HepG2 (cell line): ENCODE data around the gene VAMP2. TPM values are rescaled to one million over a fixed set of nuclear protein-coding genes. Genes with fewer than 3 reads are reported as not detected.
A peak's percentile ranks its signal among the peaks of the same experiment; 100 is the strongest.

Experiments
- DMAP1 ChIP-seq: IDR thresholded peaks from 2 replicates; pipeline ENCODE4 v1.6.1; 2016
- IKZF1 ChIP-seq: fragments of 450-650 bp; IDR thresholded peaks from 2 replicates; pipeline ENCODE4 v1.7.1; 2016
- KDM5B ChIP-seq: sonication (generic); formaldehyde crosslinking; IDR thresholded peaks from 2 replicates; pipeline ENCODE4 v1.4.0; 2020; ENCODE audit warnings: missing genetic modification reagents, mild to moderate bottlenecking, borderline replicate concordance
- NFIC ChIP-seq: IDR thresholded peaks from 2 replicates; pipeline ENCODE4 v1.6.1; 2012; ENCODE audit warnings: mild to moderate bottlenecking, low read length, inconsistent platforms
- NR1H2 ChIP-seq: sonication (generic); formaldehyde crosslinking; IDR thresholded peaks from 2 replicates; pipeline ENCODE4 v1.8.1; 2022; ENCODE audit warnings: low read depth, missing genetic modification reagents, borderline replicate concordance
- PRPF4 ChIP-seq: fragments of 200-400 bp; formaldehyde crosslinking; IDR thresholded peaks from 2 replicates; pipeline ENCODE4 v1.6.1; 2016; ENCODE audit warnings: low read length, low read depth; ENCODE audit not compliant: poor library complexity, severe bottlenecking
- SRSF1 ChIP-seq: fragments of 200-400 bp; formaldehyde crosslinking; optimal IDR thresholded peaks from 2 replicates; pipeline ENCODE3; 2017; ENCODE audit warnings: mild to moderate bottlenecking, low read depth, low read length, moderate library complexity
- TEAD2 ChIP-seq: sonication (generic); formaldehyde crosslinking; IDR thresholded peaks from 2 replicates; pipeline ENCODE4 v1.9.0; 2021; ENCODE audit warnings: missing genetic modification reagents
- TMF1 ChIP-seq: sonication (generic); formaldehyde crosslinking; IDR thresholded peaks from 2 replicates; pipeline ENCODE4 v1.8.1; 2022; ENCODE audit warnings: low read depth, missing genetic modification reagents
- U2AF1 ChIP-seq: fragments of 200-400 bp; formaldehyde crosslinking; optimal IDR thresholded peaks from 2 replicates; pipeline ENCODE3; 2017; ENCODE audit warnings: mild to moderate bottlenecking, low read depth, low read length
- ZNF333 ChIP-seq: sonication (generic); formaldehyde crosslinking; IDR thresholded peaks from 2 replicates; pipeline ENCODE4 v1.4.0; 2020; ENCODE audit warnings: mild to moderate bottlenecking, missing genetic modification reagents, borderline replicate concordance
- ZNF556 ChIP-seq: sonication (generic); formaldehyde crosslinking; IDR thresholded peaks from 2 replicates; pipeline ENCODE4 v1.4.0; 2020; ENCODE audit warnings: mild to moderate bottlenecking, missing genetic modification reagents, borderline replicate concordance
- ZNF7 ChIP-seq: IDR thresholded peaks from 2 replicates; pipeline ENCODE4 v1.6.1; 2016; ENCODE audit warnings: missing biosample characterization, missing genetic modification reagents
- ZNF747 ChIP-seq: sonication (generic); formaldehyde crosslinking; IDR thresholded peaks from 2 replicates; pipeline ENCODE4 v1.8.1; 2023; ENCODE audit warnings: missing genetic modification reagents, mild to moderate bottlenecking, borderline replicate concordance
- polyA plus RNA-seq, 8 experiments: library from polyadenylated mRNA; depleted of rRNA in 3 of 8; stranded (reverse) in 7 of 8; unstranded in 1 of 8; fragments of >200 nt; fragmentation: Illumina TruSeq in 4 of 8; extraction: Trizol in 4 of 8; gene quantifications; 2 replicates each; pipeline versions ENCODE4 v1.2.1 to v1.2.3, GENCODE V29; 2011 to 2016; ENCODE audit warnings: low read depth in 4 of 8, missing spikeins in 1 of 8, mixed read lengths in 1 of 8; ENCODE audit not compliant: insufficient read depth in 1 of 8
- total RNA-seq, 5 experiments: library from RNA; depleted of rRNA; stranded (reverse); fragments of >200 nt; fragmentation: Illumina TruSeq; extraction: Trizol; gene quantifications; 2 replicates each; pipeline ENCODE4 v1.2.3, GENCODE V29; 2016; ENCODE audit warnings: low read depth in 1 of 5
- TF ChIP-seq, protein P1 (sequence below): IDR thresholded peaks from 2 replicates; pipeline ENCODE4 v1.6.1; 2016; ENCODE audit warnings: low read depth, control low read depth
- TF ChIP-seq, protein P2 (sequence below): sonication (generic); formaldehyde crosslinking; IDR thresholded peaks from 2 replicates; pipeline ENCODE4 v1.5.0; 2020; ENCODE audit warnings: missing genetic modification reagents
- TF ChIP-seq, protein P3 (sequence below): sonication (generic); formaldehyde crosslinking; IDR thresholded peaks from 2 replicates; pipeline ENCODE4 v1.8.1; 2023; ENCODE audit warnings: missing genetic modification reagents, inconsistent platforms, borderline replicate concordance
- TF ChIP-seq, protein P4 (sequence below): sonication (generic); formaldehyde crosslinking; IDR thresholded peaks from 2 replicates; pipeline ENCODE4 v1.4.0; 2020; ENCODE audit warnings: missing genetic modification reagents, borderline replicate concordance
- TF ChIP-seq, protein P5 (sequence below): sonication (generic); formaldehyde crosslinking; IDR thresholded peaks from 2 replicates; pipeline ENCODE4 v1.4.0; 2020; ENCODE audit warnings: missing genetic modification reagents

The VAMP2 gene
- total and polyA plus RNA-seq, 2 of the 13 experiments (the other 11 are each of a cell fraction or from before 2014, with no cell fraction given), result 3.9 to 17.2 TPM

DNA sequence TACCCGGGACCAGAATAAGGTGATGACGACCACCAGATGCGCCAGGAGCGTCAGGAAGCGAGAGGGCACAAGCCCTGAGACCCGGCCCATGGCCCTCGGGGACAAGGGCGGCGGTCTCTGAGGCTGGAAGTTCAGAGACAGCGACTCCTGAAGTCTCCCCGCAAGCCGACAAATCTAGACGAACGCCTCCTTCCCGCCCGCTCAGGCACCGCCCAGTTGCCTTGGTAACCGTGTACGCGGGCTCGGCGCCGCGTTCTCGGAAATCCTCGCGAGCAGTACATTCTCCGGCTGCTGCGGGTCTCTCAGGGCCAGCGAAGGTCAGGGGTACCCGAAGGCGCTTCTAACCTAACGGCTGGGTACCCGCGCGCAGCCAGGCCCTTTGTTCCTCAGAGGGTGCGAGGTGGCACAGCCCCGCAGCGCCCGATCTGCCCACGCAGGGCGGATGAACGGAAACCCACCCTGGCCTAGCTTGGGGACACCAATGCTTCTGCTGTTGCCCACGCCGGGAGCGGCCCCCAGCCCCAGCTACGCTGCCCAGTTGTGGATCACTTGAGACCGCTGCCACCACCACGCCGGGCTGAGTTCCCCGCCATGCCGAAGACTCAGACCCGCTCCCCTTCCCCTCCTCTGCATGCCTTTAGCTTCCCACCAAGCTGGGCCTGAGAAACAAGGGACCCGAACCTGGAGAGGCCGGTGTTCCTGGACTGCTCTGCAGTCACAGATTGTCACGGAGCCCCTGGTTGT is 13.6 kb upstream of the VAMP2 start, which contains the start of gene TMEM107 (continued):
- TF ChIP-seq KDM5B (CRISPR knock-in tag), result no peak
- TF ChIP-seq NR1H2 (CRISPR knock-in tag), result no peak
- TF ChIP-seq, protein P1, sequence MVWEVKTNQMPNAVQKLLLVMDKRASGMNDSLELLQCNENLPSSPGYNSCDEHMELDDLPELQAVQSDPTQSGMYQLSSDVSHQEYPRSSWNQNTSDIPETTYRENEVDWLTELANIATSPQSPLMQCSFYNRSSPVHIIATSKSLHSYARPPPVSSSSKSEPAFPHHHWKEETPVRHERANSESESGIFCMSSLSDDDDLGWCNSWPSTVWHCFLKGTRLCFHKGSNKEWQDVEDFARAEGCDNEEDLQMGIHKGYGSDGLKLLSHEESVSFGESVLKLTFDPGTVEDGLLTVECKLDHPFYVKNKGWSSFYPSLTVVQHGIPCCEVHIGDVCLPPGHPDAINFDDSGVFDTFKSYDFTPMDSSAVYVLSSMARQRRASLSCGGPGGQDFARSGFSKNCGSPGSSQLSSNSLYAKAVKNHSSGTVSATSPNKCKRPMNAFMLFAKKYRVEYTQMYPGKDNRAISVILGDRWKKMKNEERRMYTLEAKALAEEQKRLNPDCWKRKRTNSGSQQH (CRISPR knock-in tag), result no peak; the same call in 1 of the 2 replicates
- TF ChIP-seq U2AF1, result no peak
- no peak for TF ChIP-seq ZNF7 (CRISPR knock-in tag)
- TF ChIP-seq ZNF747 (CRISPR knock-in tag), result 0 out of 2 replicates have a peak, but pooled peaks have one; percentile 17
- no peak for TF ChIP-seq ZNF333 (CRISPR knock-in tag)
- TF ChIP-seq, protein P2, sequence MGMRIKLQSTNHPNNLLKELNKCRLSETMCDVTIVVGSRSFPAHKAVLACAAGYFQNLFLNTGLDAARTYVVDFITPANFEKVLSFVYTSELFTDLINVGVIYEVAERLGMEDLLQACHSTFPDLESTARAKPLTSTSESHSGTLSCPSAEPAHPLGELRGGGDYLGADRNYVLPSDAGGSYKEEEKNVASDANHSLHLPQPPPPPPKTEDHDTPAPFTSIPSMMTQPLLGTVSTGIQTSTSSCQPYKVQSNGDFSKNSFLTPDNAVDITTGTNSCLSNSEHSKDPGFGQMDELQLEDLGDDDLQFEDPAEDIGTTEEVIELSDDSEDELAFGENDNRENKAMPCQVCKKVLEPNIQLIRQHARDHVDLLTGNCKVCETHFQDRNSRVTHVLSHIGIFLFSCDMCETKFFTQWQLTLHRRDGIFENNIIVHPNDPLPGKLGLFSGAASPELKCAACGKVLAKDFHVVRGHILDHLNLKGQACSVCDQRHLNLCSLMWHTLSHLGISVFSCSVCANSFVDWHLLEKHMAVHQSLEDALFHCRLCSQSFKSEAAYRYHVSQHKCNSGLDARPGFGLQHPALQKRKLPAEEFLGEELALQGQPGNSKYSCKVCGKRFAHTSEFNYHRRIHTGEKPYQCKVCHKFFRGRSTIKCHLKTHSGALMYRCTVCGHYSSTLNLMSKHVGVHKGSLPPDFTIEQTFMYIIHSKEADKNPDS (CRISPR knock-in tag), result no peak
- TF ChIP-seq, protein P3, sequence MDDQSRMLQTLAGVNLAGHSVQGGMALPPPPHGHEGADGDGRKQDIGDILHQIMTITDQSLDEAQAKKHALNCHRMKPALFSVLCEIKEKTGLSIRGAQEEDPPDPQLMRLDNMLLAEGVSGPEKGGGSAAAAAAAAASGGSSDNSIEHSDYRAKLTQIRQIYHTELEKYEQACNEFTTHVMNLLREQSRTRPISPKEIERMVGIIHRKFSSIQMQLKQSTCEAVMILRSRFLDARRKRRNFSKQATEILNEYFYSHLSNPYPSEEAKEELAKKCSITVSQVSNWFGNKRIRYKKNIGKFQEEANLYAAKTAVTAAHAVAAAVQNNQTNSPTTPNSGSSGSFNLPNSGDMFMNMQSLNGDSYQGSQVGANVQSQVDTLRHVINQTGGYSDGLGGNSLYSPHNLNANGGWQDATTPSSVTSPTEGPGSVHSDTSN, result no peak
- no peak for TF ChIP-seq NFIC
- no peak for TF ChIP-seq IKZF1
- no peak for TF ChIP-seq SRSF1
- TF ChIP-seq DMAP1 (CRISPR knock-in tag), result no peak
- 0 out of 2 replicates have a peak, but pooled peaks have one; percentile 52 for TF ChIP-seq ZNF556 (CRISPR knock-in tag)
- 0 out of 2 replicates have a peak, but pooled peaks have one; percentile 64 for TF ChIP-seq TMF1 (CRISPR knock-in tag)
- TF ChIP-seq PRPF4, result no peak
- TF ChIP-seq TEAD2 (CRISPR knock-in tag), result no peak
- TF ChIP-seq, protein P4, sequence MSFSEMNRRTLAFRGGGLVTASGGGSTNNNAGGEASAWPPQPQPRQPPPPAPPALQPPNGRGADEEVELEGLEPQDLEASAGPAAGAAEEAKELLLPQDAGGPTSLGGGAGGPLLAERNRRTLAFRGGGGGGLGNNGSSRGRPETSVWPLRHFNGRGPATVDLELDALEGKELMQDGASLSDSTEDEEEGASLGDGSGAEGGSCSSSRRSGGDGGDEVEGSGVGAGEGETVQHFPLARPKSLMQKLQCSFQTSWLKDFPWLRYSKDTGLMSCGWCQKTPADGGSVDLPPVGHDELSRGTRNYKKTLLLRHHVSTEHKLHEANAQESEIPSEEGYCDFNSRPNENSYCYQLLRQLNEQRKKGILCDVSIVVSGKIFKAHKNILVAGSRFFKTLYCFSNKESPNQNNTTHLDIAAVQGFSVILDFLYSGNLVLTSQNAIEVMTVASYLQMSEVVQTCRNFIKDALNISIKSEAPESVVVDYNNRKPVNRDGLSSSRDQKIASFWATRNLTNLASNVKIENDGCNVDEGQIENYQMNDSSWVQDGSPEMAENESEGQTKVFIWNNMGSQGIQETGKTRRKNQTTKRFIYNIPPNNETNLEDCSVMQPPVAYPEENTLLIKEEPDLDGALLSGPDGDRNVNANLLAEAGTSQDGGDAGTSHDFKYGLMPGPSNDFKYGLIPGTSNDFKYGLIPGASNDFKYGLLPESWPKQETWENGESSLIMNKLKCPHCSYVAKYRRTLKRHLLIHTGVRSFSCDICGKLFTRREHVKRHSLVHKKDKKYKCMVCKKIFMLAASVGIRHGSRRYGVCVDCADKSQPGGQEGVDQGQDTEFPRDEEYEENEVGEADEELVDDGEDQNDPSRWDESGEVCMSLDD, result no peak
- TF ChIP-seq, protein P5, sequence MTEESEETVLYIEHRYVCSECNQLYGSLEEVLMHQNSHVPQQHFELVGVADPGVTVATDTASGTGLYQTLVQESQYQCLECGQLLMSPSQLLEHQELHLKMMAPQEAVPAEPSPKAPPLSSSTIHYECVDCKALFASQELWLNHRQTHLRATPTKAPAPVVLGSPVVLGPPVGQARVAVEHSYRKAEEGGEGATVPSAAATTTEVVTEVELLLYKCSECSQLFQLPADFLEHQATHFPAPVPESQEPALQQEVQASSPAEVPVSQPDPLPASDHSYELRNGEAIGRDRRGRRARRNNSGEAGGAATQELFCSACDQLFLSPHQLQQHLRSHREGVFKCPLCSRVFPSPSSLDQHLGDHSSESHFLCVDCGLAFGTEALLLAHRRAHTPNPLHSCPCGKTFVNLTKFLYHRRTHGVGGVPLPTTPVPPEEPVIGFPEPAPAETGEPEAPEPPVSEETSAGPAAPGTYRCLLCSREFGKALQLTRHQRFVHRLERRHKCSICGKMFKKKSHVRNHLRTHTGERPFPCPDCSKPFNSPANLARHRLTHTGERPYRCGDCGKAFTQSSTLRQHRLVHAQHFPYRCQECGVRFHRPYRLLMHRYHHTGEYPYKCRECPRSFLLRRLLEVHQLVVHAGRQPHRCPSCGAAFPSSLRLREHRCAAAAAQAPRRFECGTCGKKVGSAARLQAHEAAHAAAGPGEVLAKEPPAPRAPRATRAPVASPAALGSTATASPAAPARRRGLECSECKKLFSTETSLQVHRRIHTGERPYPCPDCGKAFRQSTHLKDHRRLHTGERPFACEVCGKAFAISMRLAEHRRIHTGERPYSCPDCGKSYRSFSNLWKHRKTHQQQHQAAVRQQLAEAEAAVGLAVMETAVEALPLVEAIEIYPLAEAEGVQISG (CRISPR knock-in tag), result no peak
